GM12874 (cell line): Measurements from ENCODE around the gene CLDN4.

Experiments used
- TF ChIP-seq, protein P1 (sequence below): IDR thresholded peaks from 2 replicates; pipeline ENCODE4 v1.5.1; 2011; ENCODE audit warnings: low read depth, mild to moderate bottlenecking, control low read depth, low read length, moderate library complexity; ENCODE audit not compliant: insufficient read depth

The CLDN4 gene

DNA sequence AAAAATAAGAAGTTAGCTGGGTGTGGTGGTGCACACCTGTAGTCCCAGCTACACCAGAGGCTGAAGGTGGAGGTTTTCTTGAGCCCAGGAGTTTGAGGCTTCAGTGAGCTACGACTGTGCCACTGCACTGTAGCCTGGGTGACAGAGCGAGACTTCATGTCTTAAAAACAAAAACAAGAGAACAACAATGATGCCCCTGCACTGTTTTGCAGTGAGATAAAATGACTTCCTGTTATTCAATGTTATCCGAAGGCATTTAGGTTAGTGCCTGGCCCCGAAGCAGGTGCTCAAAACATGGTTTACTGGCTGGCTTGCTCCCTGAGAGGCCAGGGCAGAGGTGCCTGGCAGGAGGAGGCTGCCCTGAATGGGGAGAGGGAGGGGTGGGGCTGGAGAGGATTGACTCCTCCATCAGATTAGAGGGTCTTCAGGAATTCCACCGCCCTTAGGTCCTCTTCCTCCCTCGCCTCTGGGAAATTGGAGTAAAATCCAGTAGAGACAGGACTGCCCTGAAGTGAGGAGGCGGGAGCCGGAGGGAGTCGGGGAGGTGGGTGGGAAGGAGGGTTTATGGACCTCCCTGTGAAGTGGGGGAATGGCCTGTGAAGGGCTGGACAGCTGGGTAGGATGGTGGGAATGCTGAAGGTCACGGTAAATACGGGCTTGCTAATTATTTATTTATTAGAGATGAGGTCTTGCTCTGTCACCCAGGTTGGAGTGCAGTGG is 6.8 kb upstream of the CLDN4 start:
- TF ChIP-seq, protein P1, sequence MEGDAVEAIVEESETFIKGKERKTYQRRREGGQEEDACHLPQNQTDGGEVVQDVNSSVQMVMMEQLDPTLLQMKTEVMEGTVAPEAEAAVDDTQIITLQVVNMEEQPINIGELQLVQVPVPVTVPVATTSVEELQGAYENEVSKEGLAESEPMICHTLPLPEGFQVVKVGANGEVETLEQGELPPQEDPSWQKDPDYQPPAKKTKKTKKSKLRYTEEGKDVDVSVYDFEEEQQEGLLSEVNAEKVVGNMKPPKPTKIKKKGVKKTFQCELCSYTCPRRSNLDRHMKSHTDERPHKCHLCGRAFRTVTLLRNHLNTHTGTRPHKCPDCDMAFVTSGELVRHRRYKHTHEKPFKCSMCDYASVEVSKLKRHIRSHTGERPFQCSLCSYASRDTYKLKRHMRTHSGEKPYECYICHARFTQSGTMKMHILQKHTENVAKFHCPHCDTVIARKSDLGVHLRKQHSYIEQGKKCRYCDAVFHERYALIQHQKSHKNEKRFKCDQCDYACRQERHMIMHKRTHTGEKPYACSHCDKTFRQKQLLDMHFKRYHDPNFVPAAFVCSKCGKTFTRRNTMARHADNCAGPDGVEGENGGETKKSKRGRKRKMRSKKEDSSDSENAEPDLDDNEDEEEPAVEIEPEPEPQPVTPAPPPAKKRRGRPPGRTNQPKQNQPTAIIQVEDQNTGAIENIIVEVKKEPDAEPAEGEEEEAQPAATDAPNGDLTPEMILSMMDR, result no peak

DNA sequence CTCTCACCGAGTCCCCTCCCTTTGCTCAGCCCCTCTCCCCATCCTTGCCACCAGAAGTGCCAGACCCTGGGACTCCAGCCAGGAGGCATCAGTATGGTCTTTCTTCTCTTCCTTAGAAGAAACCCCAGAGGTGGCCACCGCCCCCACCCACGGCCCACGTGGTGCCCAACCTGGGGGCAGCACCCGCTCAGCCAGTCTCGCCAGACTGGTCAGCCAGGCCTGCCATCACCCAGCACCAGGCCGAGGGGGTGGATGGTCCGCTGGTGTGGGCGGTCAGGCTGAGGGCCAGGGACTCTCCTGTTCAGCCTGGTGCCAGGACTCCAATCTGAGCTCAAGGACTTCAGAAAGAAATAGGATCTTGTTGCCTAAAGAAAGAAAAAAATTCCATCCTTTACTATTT is 5.8 kb upstream of the CLDN4 start:
- TF ChIP-seq, protein P1, result no peak

DNA sequence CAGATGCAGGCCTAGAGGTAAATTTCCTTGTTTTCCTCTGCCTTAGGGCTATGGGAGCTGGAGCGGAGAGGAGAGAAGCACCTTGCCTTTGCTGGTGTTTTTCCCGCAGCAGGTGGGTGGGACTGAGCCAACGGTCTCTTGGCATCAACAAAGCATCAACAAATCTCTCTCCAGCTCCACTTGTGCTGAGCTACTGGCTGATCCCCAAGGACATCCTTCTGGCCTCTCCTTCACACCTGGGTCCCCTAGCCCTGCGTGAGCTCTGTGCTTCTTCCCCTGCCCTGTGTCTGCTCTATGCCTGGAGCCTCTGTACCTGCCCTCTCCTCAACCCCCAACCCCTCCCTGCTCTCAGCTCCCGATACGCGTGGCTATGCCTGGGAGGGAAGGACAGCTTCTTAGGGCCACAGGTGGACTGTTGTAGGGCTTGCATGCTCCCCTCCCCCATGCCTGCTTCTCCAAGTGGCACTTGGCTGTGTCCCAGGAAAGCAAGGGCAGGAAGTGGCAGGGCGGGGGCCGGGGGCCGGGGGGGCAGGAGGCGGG is 3.2 kb upstream of the CLDN4 start:
- TF ChIP-seq, protein P1, result no peak

DNA sequence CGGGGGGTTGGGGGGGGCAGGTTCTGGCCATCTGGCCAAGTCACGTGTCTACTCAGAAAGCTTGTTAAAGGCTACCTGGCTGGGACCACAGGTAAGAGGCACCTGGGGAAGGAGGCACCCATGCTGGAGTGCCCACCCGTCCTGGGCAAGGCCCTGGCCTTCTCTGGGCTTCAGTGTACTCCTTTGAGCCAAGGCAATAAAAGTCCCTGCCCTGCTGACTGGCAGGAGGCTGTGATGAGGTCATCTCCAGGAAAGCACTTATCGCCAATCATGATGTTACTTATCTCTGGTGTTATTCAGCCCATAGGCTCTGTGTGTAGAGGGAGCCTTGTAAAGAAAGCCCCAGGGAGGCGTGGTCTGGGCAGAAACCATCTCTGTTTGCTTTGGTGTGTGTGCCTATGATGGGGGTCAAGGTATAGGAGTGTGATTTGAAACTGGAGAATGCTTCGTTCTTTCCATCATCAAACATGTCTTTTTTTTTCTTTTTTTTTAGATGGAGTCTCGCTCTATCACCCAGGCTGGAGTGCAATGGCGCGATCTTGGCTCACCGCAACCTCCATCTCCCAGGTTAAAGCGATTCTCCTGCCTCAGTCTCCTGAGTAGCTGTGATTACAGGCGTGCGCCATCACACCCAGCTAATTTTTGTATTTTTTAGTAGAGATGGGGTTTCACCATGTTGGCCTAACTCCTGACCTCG is 2.5 kb upstream of the CLDN4 start:
- TF ChIP-seq, protein P1, result no peak

DNA sequence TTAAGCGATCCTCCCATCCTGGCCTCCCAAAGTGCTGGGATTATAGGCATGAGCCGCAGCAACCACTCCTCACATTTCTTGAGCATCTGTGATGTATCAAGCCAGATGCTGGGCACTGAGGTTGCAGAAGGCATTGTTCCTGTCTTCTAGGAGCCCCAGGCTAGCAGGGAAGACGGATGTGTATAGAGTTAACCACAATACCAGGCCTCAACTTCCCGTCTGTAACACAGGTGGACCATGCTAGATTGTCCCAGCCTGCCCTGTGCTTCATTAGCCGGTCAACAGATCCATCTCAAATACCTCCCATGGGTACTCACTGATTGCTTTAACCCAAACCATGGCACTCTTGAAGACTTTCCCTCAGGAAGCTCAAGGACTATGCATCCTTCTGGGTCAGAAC is 1.8 kb upstream of the CLDN4 start:
- TF ChIP-seq, protein P1, result no peak

DNA sequence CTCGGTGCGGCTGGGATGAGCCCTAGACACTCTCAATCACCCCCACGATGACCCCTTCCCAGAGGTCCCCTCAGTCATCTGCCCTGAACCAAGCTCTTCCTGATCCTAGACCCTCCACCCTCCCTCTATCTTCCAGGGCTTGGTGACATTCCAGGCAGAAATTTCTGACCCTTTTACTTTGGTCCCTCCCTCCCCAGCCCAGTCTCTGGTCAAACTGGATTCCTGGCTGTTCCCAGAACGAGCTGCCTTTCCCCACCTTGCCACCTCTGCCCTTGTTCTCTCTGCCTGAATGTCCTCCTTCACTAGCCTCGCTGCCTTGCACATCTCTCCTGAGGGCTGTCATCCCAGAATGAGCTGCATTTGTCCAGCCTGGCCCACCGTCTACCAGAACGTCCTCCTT is 1.3 kb upstream of the CLDN4 start:
- TF ChIP-seq, protein P1, result no peak

GRCh38 chr7:73829921-73830680 is 695 bp upstream of the CLDN4 start:
- TF ChIP-seq, protein P1, result no peak
